ENCODE results near the gene RPS6KA4. TPM values are rescaled to one million over a fixed set of nuclear protein-coding genes. Genes with fewer than 3 reads are reported as not detected.
"Not testable (repeated sequence)": the region's sequence is repeated elsewhere in the genome, so short reads cannot be mapped to it uniquely, and the experiment has no call there.

Gene RPS6KA4
- polyA plus RNA-seq, 1 experiment, result 33.8 TPM

DNA sequence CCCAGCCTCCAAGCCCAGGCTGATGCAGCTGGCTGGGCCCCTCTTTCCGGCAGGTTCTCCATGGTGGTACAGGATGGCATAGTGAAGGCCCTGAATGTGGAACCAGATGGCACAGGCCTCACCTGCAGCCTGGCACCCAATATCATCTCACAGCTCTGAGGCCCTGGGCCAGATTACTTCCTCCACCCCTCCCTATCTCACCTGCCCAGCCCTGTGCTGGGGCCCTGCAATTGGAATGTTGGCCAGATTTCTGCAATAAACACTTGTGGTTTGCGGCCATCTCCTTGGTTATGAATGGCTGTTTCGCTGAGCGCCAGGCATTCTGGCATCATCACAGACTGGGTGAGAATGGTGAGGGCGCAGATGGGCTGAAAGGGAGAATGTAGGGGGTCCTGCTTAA is 37.4 kb upstream of the RPS6KA4 start:
- TF ChIP-seq, protein P1, sequence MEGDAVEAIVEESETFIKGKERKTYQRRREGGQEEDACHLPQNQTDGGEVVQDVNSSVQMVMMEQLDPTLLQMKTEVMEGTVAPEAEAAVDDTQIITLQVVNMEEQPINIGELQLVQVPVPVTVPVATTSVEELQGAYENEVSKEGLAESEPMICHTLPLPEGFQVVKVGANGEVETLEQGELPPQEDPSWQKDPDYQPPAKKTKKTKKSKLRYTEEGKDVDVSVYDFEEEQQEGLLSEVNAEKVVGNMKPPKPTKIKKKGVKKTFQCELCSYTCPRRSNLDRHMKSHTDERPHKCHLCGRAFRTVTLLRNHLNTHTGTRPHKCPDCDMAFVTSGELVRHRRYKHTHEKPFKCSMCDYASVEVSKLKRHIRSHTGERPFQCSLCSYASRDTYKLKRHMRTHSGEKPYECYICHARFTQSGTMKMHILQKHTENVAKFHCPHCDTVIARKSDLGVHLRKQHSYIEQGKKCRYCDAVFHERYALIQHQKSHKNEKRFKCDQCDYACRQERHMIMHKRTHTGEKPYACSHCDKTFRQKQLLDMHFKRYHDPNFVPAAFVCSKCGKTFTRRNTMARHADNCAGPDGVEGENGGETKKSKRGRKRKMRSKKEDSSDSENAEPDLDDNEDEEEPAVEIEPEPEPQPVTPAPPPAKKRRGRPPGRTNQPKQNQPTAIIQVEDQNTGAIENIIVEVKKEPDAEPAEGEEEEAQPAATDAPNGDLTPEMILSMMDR (IDR thresholded peaks at IDR 0.05; ENCODE audit: insufficient read depth, low read depth, low read length), result no peak
- no peaks in the 10 kb centered on the region for H3K27me3 ChIP-seq (ENCODE audit: control insufficient read depth, insufficient read depth, low read length)
- ChIA-PET POLR2A (no interaction called here), CTCF (no interaction called here)
- peaks cover 15% of the 10 kb centered on the region for H3K36me3 ChIP-seq (ENCODE audit: control insufficient read depth, insufficient read depth, low read length)
- no peak overlapping the region for H3K4me3 ChIP-seq (ENCODE audit: low read depth, low read length)
- DNase-seq (ENCODE audit: low read depth), result no peak

DNA sequence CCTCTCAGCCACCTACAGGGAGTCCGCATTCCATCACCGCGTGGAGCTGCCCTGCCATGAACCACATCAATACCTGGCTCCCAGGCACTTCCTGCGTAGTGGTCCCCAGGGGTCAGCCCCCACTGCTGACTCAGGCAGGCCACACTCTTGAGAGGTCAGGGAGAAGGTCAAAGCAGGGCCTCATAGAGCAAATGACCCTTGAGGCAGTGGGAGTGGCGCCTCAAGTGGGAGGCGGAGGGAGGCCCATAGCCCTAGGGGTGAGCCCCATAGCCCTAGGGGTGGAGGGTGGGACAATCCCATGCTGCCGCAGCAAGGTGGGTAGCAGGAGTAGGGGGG is 36.1 kb upstream of the RPS6KA4 start:
- POLR2A ChIA-PET, result no interaction called here
- H3K27me3 ChIP-seq (ENCODE audit: control insufficient read depth, insufficient read depth, low read length), result no peaks in the 10 kb centered on the region
- no peak overlapping the region for H3K4me3 ChIP-seq (ENCODE audit: low read depth, low read length)
- no peak for DNase-seq (ENCODE audit: low read depth)
- CTCF ChIA-PET, result interaction anchor here (1.5 kb wide), 1 partner anchor 9 kb away, joined by 4 read pairs; no protein-coding TSS in a partner anchor
- H3K36me3 ChIP-seq (ENCODE audit: control insufficient read depth, insufficient read depth, low read length), result peaks cover 15% of the 10 kb centered on the region
- TF ChIP-seq, protein P1 (IDR thresholded peaks at IDR 0.05; ENCODE audit: insufficient read depth, low read depth, low read length), result no peak

DNA sequence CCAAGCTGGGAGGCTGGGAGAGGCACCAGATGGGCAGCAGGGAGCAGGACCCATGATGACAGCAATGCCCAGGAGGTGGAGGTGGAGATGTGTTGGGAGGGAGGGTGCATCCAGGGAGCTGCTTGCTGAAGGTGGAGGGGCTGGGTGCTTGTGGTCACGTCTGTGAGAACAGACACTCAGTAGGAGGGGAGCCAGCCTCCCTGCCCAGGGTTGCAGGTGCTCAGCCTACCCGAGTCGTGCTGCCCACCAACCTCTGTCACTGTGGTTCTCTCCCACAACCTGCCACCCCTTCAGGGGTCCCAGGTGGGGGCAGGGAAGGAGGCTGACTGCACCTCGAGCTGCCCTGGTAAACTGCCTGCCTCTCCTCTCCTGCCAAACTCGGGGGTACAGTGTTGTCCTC is 35.6 kb upstream of the RPS6KA4 start:
- no peak overlapping the region for H3K4me3 ChIP-seq (ENCODE audit: low read depth, low read length)
- TF ChIP-seq, protein P1 (IDR thresholded peaks at IDR 0.05; ENCODE audit: insufficient read depth, low read depth, low read length), result no peak
- ChIA-PET POLR2A (no interaction called here), CTCF (interaction anchor here (1.5 to 1.6 kb wide), 3 partner anchors 8 to 19 kb away, joined by 3 to 5 read pairs (median 4); no protein-coding TSS in a partner anchor)
- DNase-seq (ENCODE audit: low read depth), result no peak
- no peaks in the 10 kb centered on the region for H3K27me3 ChIP-seq (ENCODE audit: control insufficient read depth, insufficient read depth, low read length)
- peaks cover 15% of the 10 kb centered on the region for H3K36me3 ChIP-seq (ENCODE audit: control insufficient read depth, insufficient read depth, low read length)

DNA sequence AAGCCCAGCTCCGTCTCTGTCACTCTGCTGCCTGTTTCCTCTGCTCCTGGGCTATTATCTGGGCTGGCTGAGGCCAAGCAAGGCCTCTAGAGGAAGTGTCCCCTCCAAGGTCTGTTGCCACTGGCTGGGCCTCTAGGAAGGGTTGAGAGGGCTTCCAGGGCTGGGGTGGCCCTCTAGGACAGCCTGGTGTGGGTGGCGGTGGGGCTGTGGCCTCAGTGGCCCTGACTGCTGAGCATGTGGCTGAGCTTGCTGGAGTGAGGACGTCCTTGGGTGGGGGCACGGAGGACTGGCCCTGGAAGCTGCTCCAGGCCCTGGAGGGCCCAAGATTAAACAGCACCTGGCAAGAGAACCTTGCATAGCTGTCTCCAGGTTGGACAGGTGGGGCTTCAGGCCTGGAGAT is 35.0 kb upstream of the RPS6KA4 start:
- POLR2A ChIA-PET; H3K4me3 ChIP-seq (ENCODE audit: low read depth, low read length); H3K27me3 ChIP-seq (ENCODE audit: control insufficient read depth, insufficient read depth, low read length); DNase-seq (ENCODE audit: low read depth): not testable (repeated sequence)
- CTCF ChIA-PET, result interaction anchor here (1.5 to 1.6 kb wide), 3 partner anchors 10 to 31 kb away, joined by 3 to 5 read pairs (median 5); no protein-coding TSS in a partner anchor
- peaks cover 15% of the 10 kb centered on the region for H3K36me3 ChIP-seq (ENCODE audit: control insufficient read depth, insufficient read depth, low read length)

DNA sequence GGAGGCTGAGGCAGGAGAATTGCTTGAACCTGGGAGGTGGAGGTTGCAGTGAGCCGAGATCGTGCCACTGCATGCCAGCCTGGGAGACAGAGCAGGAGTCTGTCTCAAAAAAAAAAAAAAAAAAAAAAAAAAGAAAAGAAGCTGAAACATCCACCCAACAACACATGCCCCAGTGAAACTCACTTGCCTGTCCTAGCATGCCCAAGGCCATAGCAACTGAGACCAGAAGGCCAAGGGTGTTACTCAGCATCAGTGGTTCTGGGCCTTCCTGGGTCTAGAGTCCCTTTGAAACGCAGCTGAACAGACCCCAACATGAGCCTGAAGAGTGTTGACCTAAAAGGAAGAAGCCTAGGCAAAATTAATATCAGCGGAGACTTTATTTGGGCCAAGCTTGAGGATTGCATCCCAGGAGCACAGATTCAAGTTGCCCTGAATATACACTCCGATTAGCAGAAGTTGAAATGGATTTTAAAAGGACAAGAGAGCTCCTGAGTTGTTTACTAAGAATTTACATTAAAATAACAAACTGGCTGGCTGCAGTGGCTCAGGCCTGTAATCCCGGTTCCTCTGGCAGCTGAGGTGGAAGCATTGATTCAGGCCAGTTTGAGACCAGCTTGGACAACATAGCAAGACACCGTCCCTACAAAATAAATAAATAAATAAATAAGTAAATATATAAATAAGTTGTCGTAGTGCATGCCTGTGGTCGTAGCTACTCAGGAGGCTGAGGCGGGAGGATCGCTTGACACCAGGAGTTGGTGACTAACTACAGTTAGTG is 34.1 kb upstream of the RPS6KA4 start:
- Histone ChIP-seq H3K4me3 (ENCODE audit: low read depth, low read length) (no peak overlapping the region), H3K27me3 (ENCODE audit: control insufficient read depth, insufficient read depth, low read length) (no peaks in the 10 kb centered on the region), H3K36me3 (ENCODE audit: control insufficient read depth, insufficient read depth, low read length) (peaks cover 15% of the 10 kb centered on the region)
- DNase-seq (ENCODE audit: low read depth), result no peak
- POLR2A ChIA-PET, result interaction anchor here (0.7 kb wide), 1 partner anchor 18 kb away, joined by 10 read pairs; no protein-coding TSS in a partner anchor
- CTCF ChIA-PET, result interaction anchor here (0.8 to 1.6 kb wide), 5 partner anchors 9 to 32 kb away, joined by 3 to 5 read pairs (median 3); no protein-coding TSS in a partner anchor
- TF ChIP-seq, protein P1 (IDR thresholded peaks at IDR 0.05; ENCODE audit: insufficient read depth, low read depth, low read length), result no peak
